Osteoblast (primary cell): ENCODE measurements around the gene BAD. TPM values are rescaled to one million over a fixed set of nuclear protein-coding genes. Genes with fewer than 3 reads are reported as not detected.
A peak's percentile ranks its signal among the peaks of the same experiment; 100 is the strongest.

Experiments used
- DNase-seq: peaks from one replicate; pipeline ENCODE4 v3.0.0; 2011; ENCODE audit warnings: low spot score, mixed read lengths; ENCODE audit not compliant: insufficient read length; ENCODE audit errors: missing footprints
- H2AFZ ChIP-seq: 2 replicates; pipeline ENCODE4 v1.6.0; 2011; ENCODE audit warnings: mild to moderate bottlenecking, low read length
- H3K27ac ChIP-seq: 2 replicates; pipeline ENCODE4 v1.5.1; 2011; ENCODE audit warnings: mild to moderate bottlenecking, low read depth, low read length, moderate library complexity
- H3K27me3 ChIP-seq: 2 replicates; pipeline ENCODE4 v1.6.0; 2012; ENCODE audit warnings: mild to moderate bottlenecking, control low read depth, inconsistent platforms, low read length, moderate library complexity; ENCODE audit not compliant: insufficient read depth
- H3K36me3 ChIP-seq: 2 replicates; pipeline ENCODE4 v1.5.1; 2011; ENCODE audit warnings: mild to moderate bottlenecking, low read length, control low read depth, moderate library complexity; ENCODE audit not compliant: insufficient read depth
- H3K4me1 ChIP-seq: 2 replicates; pipeline ENCODE4 v1.5.1; 2011; ENCODE audit warnings: mild to moderate bottlenecking, low read length, control low read depth, moderate library complexity; ENCODE audit not compliant: insufficient read depth
- H3K4me2 ChIP-seq: 2 replicates; pipeline ENCODE4 v1.6.0; 2011; ENCODE audit warnings: mild to moderate bottlenecking, low read length; ENCODE audit not compliant: insufficient read depth
- H3K4me3 ChIP-seq: fragments of 200-600 bp; sonication (generic); 3 replicates; pipeline ENCODE4 v1.5.1; 2012; ENCODE audit warnings: mild to moderate bottlenecking, low read length, inconsistent platforms; ENCODE audit not compliant: insufficient read depth
- H3K79me2 ChIP-seq: 2 replicates; pipeline ENCODE4 v1.6.0; 2012; ENCODE audit warnings: mild to moderate bottlenecking, low read length, control low read depth, inconsistent platforms; ENCODE audit not compliant: insufficient read depth
- H3K9me3 ChIP-seq: 2 replicates; pipeline ENCODE4 v1.5.1; 2011; ENCODE audit warnings: low read depth, low read length, control low read depth
- H4K20me1 ChIP-seq: 2 replicates; pipeline ENCODE4 v1.6.0; 2012; ENCODE audit warnings: mild to moderate bottlenecking, low read length, control low read depth; ENCODE audit not compliant: insufficient read depth
- CTCF ChIP-seq: IDR thresholded peaks from 2 replicates; pipeline ENCODE4 v1.5.1; 2011; ENCODE audit warnings: mild to moderate bottlenecking, low read depth, low read length, moderate library complexity; ENCODE audit errors: extremely low read depth
- total RNA-seq: library from RNA; depleted of rRNA; stranded (reverse); fragments of >200 nt; gene quantifications from 2 replicates; pipeline ENCODE4 v1.2.3, GENCODE V29; 2012

BAD gene
- total RNA-seq, 1 donor = 70.9 TPM

GRCh38 chr11:64235437-64236161, 48.9 kb downstream of the BAD start:
- Histone ChIP-seq H4K20me1 (peaks cover 8% of the 10 kb centered on the region), H3K9me3 (no peaks in the 10 kb centered on the region), H2AFZ (no peak overlapping the region), H3K4me3 (peak overlapping the region; percentile 77), H3K4me1 (peaks cover 19% of the 10 kb centered on the region), H3K27ac (no peak overlapping the region), H3K79me2 (peaks cover 8% of the 10 kb centered on the region), H3K27me3 (no peaks in the 10 kb centered on the region), H3K4me2 (peak overlapping the region; percentile 82), H3K36me3 (peaks cover 5% of the 10 kb centered on the region)
- no peak for TF ChIP-seq CTCF
- DNase-seq = no peak

GRCh38 chr11:64234647-64235379, 49.7 kb downstream of the BAD start:
- Histone ChIP-seq H3K36me3 (peaks cover 5% of the 10 kb centered on the region), H4K20me1 (peaks cover 8% of the 10 kb centered on the region), H3K4me1 (peaks cover 14% of the 10 kb centered on the region), H2AFZ (no peak overlapping the region), H3K9me3 (no peaks in the 10 kb centered on the region), H3K4me3 (peak overlapping the region; percentile 77), H3K79me2 (peaks cover 8% of the 10 kb centered on the region), H3K27ac (no peak overlapping the region), H3K4me2 (peak overlapping the region; percentile 82), H3K27me3 (no peaks in the 10 kb centered on the region)
- TF ChIP-seq CTCF = no peak
- DNase-seq = peak; percentile 92

GRCh38 chr11:64233913-64234586, 50.4 kb downstream of the BAD start, which contains the start of gene VEGFB:
VEGFB (plus strand) TSS chr11:64234584; CDS start chr11:64234834, 250 bp downstream.
- Histone ChIP-seq H3K36me3 (peaks cover 5% of the 10 kb centered on the region), H3K4me3 (peak within 1 kb of the TSS; percentile 77), H4K20me1 (peaks cover 8% of the 10 kb centered on the region), H3K79me2 (peaks cover 10% of the 10 kb centered on the region), H3K4me2 (peak within 1 kb of the TSS; percentile 83), H2AFZ (no peak within 1 kb of the TSS), H3K27me3 (no peaks in the 10 kb centered on the region), H3K4me1 (peaks cover 17% of the 10 kb centered on the region), H3K9me3 (no peaks in the 10 kb centered on the region), H3K27ac (no peak within 1 kb of the TSS)
- peak; percentile 94 for DNase-seq
- no peak for TF ChIP-seq CTCF

GRCh38 chr11:64232967-64233315, 51.5 kb downstream of the BAD start:
- Histone ChIP-seq H3K27me3 (no peaks in the 10 kb centered on the region), H3K4me1 (peaks cover 17% of the 10 kb centered on the region), H3K27ac (no peak overlapping the region), H2AFZ (no peak overlapping the region), H3K36me3 (peaks cover 5% of the 10 kb centered on the region), H3K9me3 (no peaks in the 10 kb centered on the region), H3K79me2 (peaks cover 10% of the 10 kb centered on the region), H3K4me2 (no peak overlapping the region), H3K4me3 (no peak overlapping the region), H4K20me1 (peaks cover 8% of the 10 kb centered on the region)
- no peak for TF ChIP-seq CTCF
- DNase-seq = no peak
